ENCODE results near the gene SH2D4B.

SH2D4B gene

DNA sequence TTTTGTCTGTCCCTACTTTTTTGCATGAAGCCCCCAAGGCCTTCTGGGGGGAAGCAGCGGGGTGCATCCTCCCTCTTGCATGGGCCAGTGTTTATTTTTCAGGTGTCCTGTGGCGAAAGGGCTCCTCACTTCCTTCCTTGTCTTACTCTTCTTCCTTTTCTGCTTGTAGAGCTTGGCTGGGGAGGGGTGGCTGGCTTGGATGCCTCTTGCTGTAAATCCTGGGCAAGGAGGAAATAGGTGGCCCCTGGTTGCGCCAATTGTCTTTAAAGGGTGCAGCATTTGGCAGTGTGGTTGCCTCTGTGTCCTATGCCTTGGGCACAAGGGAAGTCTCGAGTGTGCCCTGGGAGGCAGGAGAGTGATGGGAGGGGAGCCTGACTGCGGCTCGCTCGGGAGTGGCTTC, 95.0 kb downstream of the SH2D4B start:
- FAIRE-seq, result no peak
- DNase-seq (ENCODE audit: low spot score), result no peak

DNA sequence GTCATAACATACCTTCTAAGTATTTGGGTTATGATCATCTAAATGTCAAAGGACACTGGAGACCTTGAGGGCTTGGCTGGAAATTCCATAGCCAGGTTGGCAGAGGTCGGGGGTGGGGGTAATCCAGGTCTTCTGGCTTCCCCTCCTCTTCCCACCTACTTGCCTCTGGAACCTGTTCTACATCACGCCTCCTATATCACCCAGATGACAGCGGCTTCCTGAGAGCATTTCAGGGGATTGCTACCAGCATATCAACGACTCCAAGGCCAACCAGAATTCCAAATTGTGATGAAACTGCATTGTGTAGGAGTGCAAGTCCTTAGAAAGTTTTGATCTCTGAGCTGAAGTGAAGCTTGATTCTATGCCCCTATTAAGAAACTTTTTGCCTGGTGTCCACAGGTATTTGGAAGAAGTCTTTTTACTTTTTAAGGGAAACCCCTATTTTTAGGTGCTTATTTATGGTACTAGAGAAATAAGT, 95.7 kb downstream of the SH2D4B start:
- no peak for FAIRE-seq
- DNase-seq (ENCODE audit: low spot score), result no peak

DNA sequence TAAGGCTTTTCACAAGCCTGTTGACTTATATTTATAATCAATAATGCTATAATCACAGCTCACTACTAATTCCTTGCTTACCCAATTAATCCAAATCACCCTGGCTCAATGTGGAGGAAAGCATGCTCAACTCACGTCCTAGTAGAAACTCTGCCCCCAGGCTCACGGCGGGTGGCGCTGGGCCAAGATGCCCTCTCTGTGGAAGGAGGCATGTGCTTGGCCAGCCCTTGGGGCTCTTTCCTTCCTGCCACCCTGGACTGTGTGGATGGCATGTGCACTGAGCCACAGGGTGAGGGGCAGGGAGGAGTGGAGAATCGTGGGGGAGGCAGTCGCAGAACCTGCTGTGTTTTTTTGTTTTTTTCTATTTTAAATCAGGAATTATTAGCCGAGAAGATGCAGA, 96.2 kb downstream of the SH2D4B start:
- DNase-seq (ENCODE audit: low spot score) (no peak), FAIRE-seq (no peak)

DNA sequence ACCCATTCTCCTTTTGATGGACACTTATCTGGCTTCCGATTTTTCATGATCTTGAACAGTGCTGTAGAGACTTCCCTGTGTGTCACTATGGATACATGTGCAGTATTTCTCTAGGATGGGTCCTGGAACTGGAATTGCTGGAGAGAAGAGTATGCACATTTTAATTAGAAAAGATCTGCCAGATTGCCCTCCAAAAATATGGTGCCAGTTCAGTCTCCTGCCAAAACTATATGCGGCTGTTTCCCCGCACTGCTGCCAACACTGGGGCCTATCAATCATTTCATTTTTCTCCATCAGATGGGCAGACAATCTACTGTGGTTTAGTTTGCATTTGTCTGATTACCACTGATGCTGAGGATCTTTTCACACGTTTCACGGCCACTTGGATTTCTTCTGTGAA, 105.0 kb downstream of the SH2D4B start:
- FAIRE-seq, result no peak
- no peak for DNase-seq (ENCODE audit: low spot score)

- FAIRE-seq, result no peak
Measured at GRCh38 chr10:80646366-80646765, 108.7 kb downstream of the SH2D4B start.

GRCh38 chr10:80647173-80647833, 109.6 kb downstream of the SH2D4B start:
- no peak for DNase-seq (ENCODE audit: low spot score)
- no peak for FAIRE-seq

More at GRCh38 chr10:80646366-80646765, 108.7 kb downstream of the SH2D4B start:
- DNase-seq (ENCODE audit: low spot score), result no peak

DNA sequence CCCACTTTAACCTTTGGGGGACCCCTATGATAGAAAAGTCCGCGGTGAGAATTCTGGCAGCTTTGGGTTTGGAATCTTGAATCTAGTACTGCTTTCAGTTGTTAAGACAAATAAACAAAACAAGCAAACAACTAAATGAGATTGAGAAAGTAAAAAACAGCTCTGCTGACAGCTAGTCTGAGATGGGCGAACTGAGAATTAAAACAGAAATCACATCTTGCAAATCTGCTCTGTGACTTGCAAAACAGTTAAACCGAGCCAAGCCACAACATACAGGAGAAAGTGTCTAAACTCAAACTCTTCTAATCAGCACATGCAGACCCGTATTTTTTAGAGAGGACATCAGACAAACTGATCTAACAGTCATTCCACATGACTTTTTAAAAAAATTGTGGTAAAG, 110.4 kb downstream of the SH2D4B start:
- DNase-seq (ENCODE audit: low spot score), result no peak
- FAIRE-seq, result no peak

GRCh38 chr10:80649183-80649582, 111.5 kb downstream of the SH2D4B start:
- FAIRE-seq, result peak; percentile 58
- DNase-seq (ENCODE audit: low spot score), result no peak

GRCh38 chr10:80655898-80656297, 118.2 kb downstream of the SH2D4B start:
- DNase-seq (ENCODE audit: low spot score) (no peak), FAIRE-seq (peak; percentile 95)

GRCh38 chr10:80658068-80658467, 120.4 kb downstream of the SH2D4B start:
- peak; percentile 87 for FAIRE-seq

GRCh38 chr10:80659289-80659688, 121.6 kb downstream of the SH2D4B start:
- DNase-seq (ENCODE audit: low spot score) (no peak), FAIRE-seq (no peak)

More at GRCh38 chr10:80658068-80658467, 120.4 kb downstream of the SH2D4B start:
- no peak for DNase-seq (ENCODE audit: low spot score)

DNA sequence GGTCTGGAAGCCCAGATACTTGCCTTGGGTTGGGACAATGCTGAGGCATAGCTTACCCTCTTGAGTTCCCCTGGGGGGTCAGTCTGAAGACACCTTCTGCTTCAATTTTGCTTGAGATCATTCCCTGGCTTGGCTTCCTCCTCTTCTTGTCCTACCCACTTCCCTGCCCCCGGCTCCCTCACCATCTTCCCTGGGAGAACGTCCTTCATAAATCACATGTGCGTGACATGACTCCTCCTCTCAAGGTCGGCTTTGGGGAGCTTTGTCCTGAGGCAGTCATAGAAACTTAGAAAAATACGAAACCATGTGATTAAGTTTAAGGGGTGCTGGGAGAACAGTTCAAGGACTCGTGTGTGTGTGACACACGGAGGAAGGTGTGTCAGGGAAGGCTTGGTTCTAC, 122.6 kb downstream of the SH2D4B start:
- no peak for FAIRE-seq
- no peak for DNase-seq (ENCODE audit: low spot score)

DNA sequence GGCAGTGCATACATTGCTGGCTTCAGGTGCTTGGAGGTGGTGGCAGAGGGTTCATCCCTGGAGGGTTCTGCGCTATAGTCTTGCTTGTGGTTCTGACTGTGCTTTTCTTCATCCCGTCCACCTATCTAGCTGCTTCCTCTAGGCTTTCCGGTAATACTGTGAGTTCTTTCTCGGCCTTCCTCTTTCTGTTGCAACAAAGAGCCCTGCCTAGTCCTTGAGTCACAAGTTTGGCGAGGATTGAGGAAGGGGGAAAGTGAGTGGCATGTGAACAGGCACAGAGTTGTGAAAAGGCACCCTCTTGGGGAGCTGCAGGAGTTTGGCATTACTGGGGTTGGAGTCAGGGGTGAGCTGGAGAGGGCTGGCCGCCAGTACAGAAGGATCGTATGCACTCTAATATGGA, 123.0 kb downstream of the SH2D4B start:
- no peak for FAIRE-seq
- no peak for DNase-seq (ENCODE audit: low spot score)

GRCh38 chr10:80661526-80661925, 123.8 kb downstream of the SH2D4B start:
- DNase-seq (ENCODE audit: low spot score), result no peak
- FAIRE-seq, result no peak

GRCh38 chr10:80662429-80663261, 124.9 kb downstream of the SH2D4B start:
- peak; percentile 87 for DNase-seq (ENCODE audit: low spot score)
- FAIRE-seq, result peak; percentile 30

GRCh38 chr10:80664071-80664680, 126.5 kb downstream of the SH2D4B start:
- DNase-seq (ENCODE audit: low spot score), result peak; percentile 85
- FAIRE-seq, result peak; percentile 20

- DNase-seq (ENCODE audit: low spot score) (no peak), FAIRE-seq (no peak)
Measured at GRCh38 chr10:80669485-80669884, 131.8 kb downstream of the SH2D4B start.

GRCh38 chr10:80670774-80671173, 133.1 kb downstream of the SH2D4B start:
- DNase-seq (ENCODE audit: low spot score) (no peak), FAIRE-seq (no peak)

DNA sequence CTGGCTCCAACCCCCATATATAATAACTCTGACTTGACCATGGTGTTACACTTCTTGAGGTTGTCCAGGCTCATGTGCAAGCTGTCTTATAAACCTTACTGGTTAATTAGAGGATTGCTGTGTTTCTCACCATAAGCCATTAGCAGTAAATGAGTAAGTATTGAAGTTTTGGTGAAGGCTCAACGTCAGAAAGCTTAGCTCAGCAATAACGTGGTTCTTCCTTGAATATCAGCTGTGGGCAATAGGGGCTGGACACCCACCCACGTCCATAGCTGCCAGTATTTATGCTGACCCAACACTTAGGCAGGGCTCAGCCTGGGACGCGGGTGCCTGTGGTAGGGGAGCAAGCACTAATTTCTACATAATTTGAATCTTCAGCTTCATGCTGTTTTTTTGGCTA, 134.1 kb downstream of the SH2D4B start:
- FAIRE-seq (peak; percentile 44), DNase-seq (ENCODE audit: low spot score) (no peak)

GRCh38 chr10:80672613-80673012, 134.9 kb downstream of the SH2D4B start:
- DNase-seq (ENCODE audit: low spot score) (no peak), FAIRE-seq (no peak)

DNA sequence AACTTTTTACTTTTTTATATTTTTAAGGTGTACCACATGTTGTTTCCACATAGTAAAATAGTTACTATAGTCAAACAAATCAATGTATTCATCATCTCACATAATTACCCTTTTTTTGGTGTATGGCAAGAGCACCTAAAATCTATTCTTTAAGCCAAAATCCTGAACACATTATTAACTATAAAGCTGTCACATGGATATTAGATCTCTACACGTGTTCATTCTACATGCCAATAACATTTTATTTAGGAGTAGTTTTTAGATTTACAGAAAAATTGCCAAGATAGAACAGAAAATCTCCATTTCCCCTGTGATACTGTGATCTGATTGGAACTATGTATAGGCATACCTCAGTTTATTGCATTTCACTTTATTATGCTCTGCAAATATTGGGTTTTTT, 137.1 kb downstream of the SH2D4B start:
- no peak for FAIRE-seq
- DNase-seq (ENCODE audit: low spot score), result no peak

GRCh38 chr10:80681142-80681541, 143.4 kb downstream of the SH2D4B start:
- FAIRE-seq, result no peak
- no peak for DNase-seq (ENCODE audit: low spot score)
